GM12891 (cell line): Measurements from ENCODE around the gene SMC6.

Source experiments
- DNase-seq: peaks from one replicate; pipeline ENCODE4 v3.0.0; 2011; ENCODE audit warnings: low spot score; ENCODE audit not compliant: insufficient read length
- FAIRE-seq: peaks from 2 replicates; lab custom pipeline; 2011; peaks lifted over from hg19 to GRCh38; lab: Jason Lieb, UNC
- PAX5 ChIP-seq: IDR thresholded peaks from 2 replicates; pipeline ENCODE4 v1.6.1; 2011; ENCODE audit warnings: low read length, moderate library complexity, mild to moderate bottlenecking; ENCODE audit not compliant: insufficient read depth, severe bottlenecking
- POLR2A ChIP-seq: IDR thresholded peaks from 2 replicates; pipeline ENCODE4 v1.6.1; 2011; ENCODE audit warnings: low read depth, low read length, control low read depth
- POLR2AphosphoS5 ChIP-seq: IDR thresholded peaks from 2 replicates; pipeline ENCODE4 v1.6.1; 2011; ENCODE audit warnings: low read depth, low read length, control low read depth
- POU2F2 ChIP-seq: IDR thresholded peaks from 2 replicates; pipeline ENCODE4 v1.6.1; 2011; ENCODE audit warnings: low read depth, mild to moderate bottlenecking, control low read depth, low read length, moderate library complexity
- SPI1 ChIP-seq: IDR thresholded peaks from 2 replicates; pipeline ENCODE4 v1.6.1; 2011; ENCODE audit warnings: low read depth, low read length, control low read depth
- TAF1 ChIP-seq: IDR thresholded peaks from 2 replicates; pipeline ENCODE4 v1.6.1; 2011; ENCODE audit warnings: low read depth, low read length, control low read depth

Gene SMC6

DNA sequence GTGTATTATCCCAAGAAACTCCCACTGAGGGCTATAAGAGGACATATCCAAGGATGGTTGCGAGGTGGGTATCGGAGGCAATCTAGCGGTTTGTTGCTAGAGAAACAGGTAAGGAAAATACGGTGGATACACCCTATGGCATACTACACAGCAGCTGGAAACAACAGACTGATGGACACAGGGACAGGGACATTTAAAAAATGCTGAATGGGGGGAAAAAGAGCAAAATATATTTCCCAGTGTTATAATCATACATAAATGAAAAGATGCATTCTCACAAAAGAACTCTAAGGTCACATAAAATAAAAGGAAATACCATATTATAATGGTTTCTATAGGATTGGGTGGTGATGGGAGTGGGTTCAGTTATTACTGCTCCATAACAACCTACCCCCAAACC, 95.9 kb downstream of the SMC6 start:
- TF ChIP-seq POLR2A (no peak), TAF1 (no peak)

GRCh38 chr2:17652681-17653394, 100.8 kb downstream of the SMC6 start:
- FAIRE-seq, result no peak
- TF ChIP-seq POLR2A (no peak), PAX5 (no peak), POU2F2 (no peak), TAF1 (no peak), SPI1 (no peak), POLR2AphosphoS5 (no peak)
- DNase-seq, result no peak

More for the DNA sequence above, 95.9 kb downstream of the SMC6 start:
- FAIRE-seq (no peak), DNase-seq (no peak)

- no peak for TF ChIP-seq PAX5
- TF ChIP-seq POLR2A, result no peak
- TF ChIP-seq TAF1, result no peak
- no peak for TF ChIP-seq POLR2AphosphoS5
- TF ChIP-seq SPI1, result no peak
- TF ChIP-seq POU2F2, result no peak
- DNase-seq (no peak), FAIRE-seq (no peak)
Measured at GRCh38 chr2:17649026-17649425, 104.6 kb downstream of the SMC6 start.

- FAIRE-seq (no peak), DNase-seq (no peak)
- TF ChIP-seq POLR2AphosphoS5 (no peak), POU2F2 (no peak), PAX5 (no peak), TAF1 (no peak), POLR2A (no peak), SPI1 (no peak)
Measured at GRCh38 chr2:17648581-17648980, 105.0 kb downstream of the SMC6 start.

GRCh38 chr2:17646838-17647701, 106.5 kb downstream of the SMC6 start:
- TF ChIP-seq POLR2AphosphoS5 (no peak), SPI1 (no peak), TAF1 (no peak), POU2F2 (no peak), POLR2A (no peak), PAX5 (no peak)
- DNase-seq, result no peak
- no peak for FAIRE-seq

DNA sequence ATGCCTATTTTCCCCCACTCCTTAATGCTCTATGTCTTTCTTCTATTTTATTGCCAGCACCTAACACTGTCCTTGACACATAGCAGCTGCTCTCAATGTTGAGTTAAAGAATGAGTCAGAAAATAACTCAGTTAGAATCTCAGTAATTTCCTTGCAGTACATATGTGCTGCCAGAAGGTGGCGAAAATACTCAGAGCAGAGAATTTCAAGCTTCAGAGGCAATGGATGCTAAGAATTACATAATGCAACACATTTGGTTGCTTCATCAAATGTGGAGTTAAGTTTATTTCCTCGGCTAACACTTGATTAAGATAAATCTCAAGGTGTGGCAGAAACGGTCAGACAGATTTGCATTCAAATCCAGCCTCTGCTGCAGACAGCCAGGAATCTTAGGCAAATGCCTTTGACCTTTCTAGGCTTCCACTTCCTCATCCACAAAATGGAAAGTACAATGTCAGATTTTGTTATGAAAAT, 107.5 kb downstream of the SMC6 start:
- peak; percentile 85 for TF ChIP-seq SPI1
- TF ChIP-seq POLR2AphosphoS5, result no peak
- DNase-seq (peak; percentile 28), FAIRE-seq (peak; percentile 94)

GRCh38 chr2:17644997-17645720, 108.5 kb downstream of the SMC6 start:
- no peak for TF ChIP-seq POU2F2
- TF ChIP-seq SPI1, result no peak
- no peak for TF ChIP-seq TAF1
- TF ChIP-seq POLR2A, result no peak
- TF ChIP-seq POLR2AphosphoS5, result no peak
- no peak for FAIRE-seq
- DNase-seq, result no peak

- no peak for FAIRE-seq
- no peak for DNase-seq
- no peak for TF ChIP-seq POU2F2
Measured at GRCh38 chr2:17643031-17643615, 110.5 kb downstream of the SMC6 start.

- no peak for DNase-seq
- no peak for FAIRE-seq
- TF ChIP-seq POLR2AphosphoS5 (no peak), POLR2A (no peak), SPI1 (no peak), POU2F2 (no peak), PAX5 (no peak), TAF1 (no peak)
Measured at GRCh38 chr2:17640406-17640805, 113.2 kb downstream of the SMC6 start.
